Parathyroid adenoma (tissue), 2 donors: ENCODE results near the gene TMEM237.

ENCODE experiments used
- H2AFZ ChIP-seq: fragments of 300-600 bp; sonication (generic); one replicate; pipeline ENCODE4 v1.7.0; 2017; ENCODE audit warnings: antibody characterized with exemption, mild to moderate bottlenecking
- H3K27ac ChIP-seq: fragments of 300-600 bp; sonication (generic); one replicate; pipeline ENCODE4 v1.7.0; 2017
- H3K27me3 ChIP-seq: fragments of 300-600 bp; sonication (generic); one replicate; pipeline ENCODE4 v1.7.0; 2017; ENCODE audit warnings: low read length; ENCODE audit not compliant: control insufficient read depth, insufficient read depth
- H3K36me3 ChIP-seq: fragments of 300-600 bp; sonication (generic); one replicate; pipeline ENCODE4 v1.7.0; 2017; ENCODE audit warnings: low read length; ENCODE audit not compliant: control insufficient read depth, insufficient read depth
- H3K4me1 ChIP-seq: fragments of 300-600 bp; sonication (generic); one replicate; pipeline ENCODE4 v1.7.0; 2017; ENCODE audit warnings: control low read depth
- H3K4me2 ChIP-seq: fragments of 300-600 bp; sonication (generic); one replicate; pipeline ENCODE4 v1.7.0; 2017; ENCODE audit warnings: low read length
- H3K4me3 ChIP-seq: fragments of 300-600 bp; sonication (generic); one replicate; pipeline ENCODE4 v1.7.0; 2017; ENCODE audit warnings: low read depth, low read length
- H3K79me2 ChIP-seq: fragments of 300-600 bp; sonication (generic); one replicate; pipeline ENCODE4 v1.7.0; 2017; ENCODE audit warnings: control low read depth
- H3K9ac ChIP-seq: fragments of 300-600 bp; sonication (generic); one replicate; pipeline ENCODE4 v1.7.0; 2017; ENCODE audit warnings: mild to moderate bottlenecking
- H3K9me3 ChIP-seq: fragments of 300-600 bp; sonication (generic); one replicate; pipeline ENCODE4 v1.7.0; 2017; ENCODE audit warnings: low read length; ENCODE audit not compliant: control insufficient read depth
- CTCF ChIP-seq: fragments of 300-600 bp; sonication (generic); IDR thresholded peaks from one replicate; pipeline ENCODE4 v1.7.0; 2017; ENCODE audit warnings: antibody characterized with exemption, mild to moderate bottlenecking
- donor health status: primary hyperparathyroidism.

The TMEM237 gene

GRCh38 chr2:201607568-201607967 is 35.7 kb downstream of the TMEM237 start:
- no peaks in the 10 kb centered on the region for H3K4me1 ChIP-seq
- no peak overlapping the region for H3K4me2 ChIP-seq
- H3K9ac ChIP-seq = no peak overlapping the region
- H3K4me3 ChIP-seq = no peak overlapping the region
- H3K36me3 ChIP-seq = no peaks in the 10 kb centered on the region
- H3K27ac ChIP-seq = no peak overlapping the region
- no peak for TF ChIP-seq CTCF
- no peaks in the 10 kb centered on the region for H3K27me3 ChIP-seq
- no peaks in the 10 kb centered on the region for H3K9me3 ChIP-seq
- H3K79me2 ChIP-seq = no peaks in the 10 kb centered on the region
- no peak overlapping the region for H2AFZ ChIP-seq

- no peaks in the 10 kb centered on the region for H3K79me2 ChIP-seq
- H3K4me1 ChIP-seq = no peaks in the 10 kb centered on the region
- H3K4me3 ChIP-seq = no peak overlapping the region
- no peak overlapping the region for H3K4me2 ChIP-seq
- no peak for TF ChIP-seq CTCF
- H3K36me3 ChIP-seq = no peaks in the 10 kb centered on the region
- no peak overlapping the region for H3K27ac ChIP-seq
- no peaks in the 10 kb centered on the region for H3K27me3 ChIP-seq
- H2AFZ ChIP-seq = no peak overlapping the region
- no peaks in the 10 kb centered on the region for H3K9me3 ChIP-seq
- no peak overlapping the region for H3K9ac ChIP-seq
Observed at GRCh38 chr2:201600906-201601305, 42.4 kb downstream of the TMEM237 start.

- no peak overlapping the region for H2AFZ ChIP-seq
- no peak overlapping the region for H3K4me2 ChIP-seq
- H3K9me3 ChIP-seq = no peaks in the 10 kb centered on the region
- H3K36me3 ChIP-seq = no peaks in the 10 kb centered on the region
- no peak for TF ChIP-seq CTCF
- no peaks in the 10 kb centered on the region for H3K79me2 ChIP-seq
- H3K4me3 ChIP-seq = no peak overlapping the region
- no peak overlapping the region for H3K27ac ChIP-seq
- H3K4me1 ChIP-seq = no peaks in the 10 kb centered on the region
- H3K27me3 ChIP-seq = no peaks in the 10 kb centered on the region
- H3K9ac ChIP-seq = no peak overlapping the region
Observed at GRCh38 chr2:201597397-201597796, 45.9 kb downstream of the TMEM237 start.

- no peak overlapping the region for H3K4me2 ChIP-seq
- no peaks in the 10 kb centered on the region for H3K36me3 ChIP-seq
- H3K27me3 ChIP-seq = no peaks in the 10 kb centered on the region
- no peak overlapping the region for H3K4me3 ChIP-seq
- no peak overlapping the region for H3K27ac ChIP-seq
- H3K79me2 ChIP-seq = no peaks in the 10 kb centered on the region
- H3K9ac ChIP-seq = no peak overlapping the region
- no peak for TF ChIP-seq CTCF
- no peak overlapping the region for H2AFZ ChIP-seq
- no peaks in the 10 kb centered on the region for H3K9me3 ChIP-seq
- H3K4me1 ChIP-seq = no peaks in the 10 kb centered on the region
Observed at GRCh38 chr2:201580486-201580885, 62.8 kb downstream of the TMEM237 start.

GRCh38 chr2:201579536-201579935 is 63.8 kb downstream of the TMEM237 start:
- Histone ChIP-seq H3K4me1 (no peaks in the 10 kb centered on the region), H3K27ac (no peak overlapping the region), H3K36me3 (no peaks in the 10 kb centered on the region), H2AFZ (no peak overlapping the region), H3K4me3 (no peak overlapping the region), H3K4me2 (no peak overlapping the region), H3K27me3 (no peaks in the 10 kb centered on the region), H3K9me3 (no peaks in the 10 kb centered on the region), H3K79me2 (no peaks in the 10 kb centered on the region), H3K9ac (no peak overlapping the region)
- TF ChIP-seq CTCF = no peak
